Endothelial cell (in vitro differentiated cells): Measurements from ENCODE around the gene TADA2B. TPM values are rescaled to one million over a fixed set of nuclear protein-coding genes. Genes with fewer than 3 reads are reported as not detected.

ENCODE experiments used
- DNase-seq: peaks from one replicate; pipeline ENCODE4 v3.0.0; 2021; ENCODE audit warnings: low spot score
- H3K27ac Mint-ChIP-seq: one replicate; pipeline ENCODE4 v1.8.0; 2021; ENCODE audit warnings: mixed read lengths, inconsistent platforms; ENCODE audit not compliant: unreplicated experiment
- H3K27me3 Mint-ChIP-seq: one replicate; pipeline ENCODE4 v1.8.0; 2021; ENCODE audit warnings: mild to moderate bottlenecking, moderate library complexity, mixed read lengths, inconsistent platforms; ENCODE audit not compliant: unreplicated experiment
- H3K36me3 Mint-ChIP-seq: one replicate; pipeline ENCODE4 v1.8.0; 2021; ENCODE audit warnings: mild to moderate bottlenecking, low read depth, mixed read lengths, inconsistent platforms; ENCODE audit not compliant: unreplicated experiment
- H3K4me1 Mint-ChIP-seq: one replicate; pipeline ENCODE4 v1.8.0; 2021; ENCODE audit warnings: mild to moderate bottlenecking, mixed read lengths, inconsistent platforms; ENCODE audit not compliant: unreplicated experiment
- H3K4me3 Mint-ChIP-seq: one replicate; pipeline ENCODE4 v1.8.0; 2021; ENCODE audit warnings: mild to moderate bottlenecking, mixed read lengths, inconsistent platforms; ENCODE audit not compliant: unreplicated experiment
- H3K9me3 Mint-ChIP-seq: one replicate; pipeline ENCODE4 v1.8.0; 2021; ENCODE audit warnings: mixed read lengths, inconsistent platforms; ENCODE audit not compliant: unreplicated experiment
- total RNA-seq: library from RNA; stranded (reverse); fragmentation: NEBNext Ultra II Directional; extraction: Animal tissue kit (Norgen Biotek cat#: 25700); gene quantifications from one replicate; pipeline ENCODE4 v1.2.1, GENCODE V29; 2021; ENCODE audit not compliant: unreplicated experiment
- TF ChIP-seq, protein P1 (sequence below): fragments of 200-600 bp; sonication (generic); IDR thresholded peaks from one replicate; pipeline ENCODE4 v1.5.0; 2021; ENCODE audit warnings: antibody characterized with exemption; ENCODE audit not compliant: unreplicated experiment

The TADA2B gene
- total RNA-seq, 1 donor from 2014 or later, result 20.2 TPM

GRCh38 chr4:7001271-7001670 lies 41.9 kb upstream of the TADA2B start:
- H3K36me3 Mint-ChIP-seq, result peaks cover 35% of the 10 kb centered on the region
- no peaks in the 10 kb centered on the region for H3K9me3 Mint-ChIP-seq
- H3K4me3 Mint-ChIP-seq, result peak overlapping the region; percentile 14
- H3K27ac Mint-ChIP-seq, result no peak overlapping the region
- no peak for DNase-seq
- TF ChIP-seq, protein P1, sequence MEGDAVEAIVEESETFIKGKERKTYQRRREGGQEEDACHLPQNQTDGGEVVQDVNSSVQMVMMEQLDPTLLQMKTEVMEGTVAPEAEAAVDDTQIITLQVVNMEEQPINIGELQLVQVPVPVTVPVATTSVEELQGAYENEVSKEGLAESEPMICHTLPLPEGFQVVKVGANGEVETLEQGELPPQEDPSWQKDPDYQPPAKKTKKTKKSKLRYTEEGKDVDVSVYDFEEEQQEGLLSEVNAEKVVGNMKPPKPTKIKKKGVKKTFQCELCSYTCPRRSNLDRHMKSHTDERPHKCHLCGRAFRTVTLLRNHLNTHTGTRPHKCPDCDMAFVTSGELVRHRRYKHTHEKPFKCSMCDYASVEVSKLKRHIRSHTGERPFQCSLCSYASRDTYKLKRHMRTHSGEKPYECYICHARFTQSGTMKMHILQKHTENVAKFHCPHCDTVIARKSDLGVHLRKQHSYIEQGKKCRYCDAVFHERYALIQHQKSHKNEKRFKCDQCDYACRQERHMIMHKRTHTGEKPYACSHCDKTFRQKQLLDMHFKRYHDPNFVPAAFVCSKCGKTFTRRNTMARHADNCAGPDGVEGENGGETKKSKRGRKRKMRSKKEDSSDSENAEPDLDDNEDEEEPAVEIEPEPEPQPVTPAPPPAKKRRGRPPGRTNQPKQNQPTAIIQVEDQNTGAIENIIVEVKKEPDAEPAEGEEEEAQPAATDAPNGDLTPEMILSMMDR, result no peak
- H3K4me1 Mint-ChIP-seq, result no peaks in the 10 kb centered on the region
- peaks cover 7% of the 10 kb centered on the region for H3K27me3 Mint-ChIP-seq

DNA sequence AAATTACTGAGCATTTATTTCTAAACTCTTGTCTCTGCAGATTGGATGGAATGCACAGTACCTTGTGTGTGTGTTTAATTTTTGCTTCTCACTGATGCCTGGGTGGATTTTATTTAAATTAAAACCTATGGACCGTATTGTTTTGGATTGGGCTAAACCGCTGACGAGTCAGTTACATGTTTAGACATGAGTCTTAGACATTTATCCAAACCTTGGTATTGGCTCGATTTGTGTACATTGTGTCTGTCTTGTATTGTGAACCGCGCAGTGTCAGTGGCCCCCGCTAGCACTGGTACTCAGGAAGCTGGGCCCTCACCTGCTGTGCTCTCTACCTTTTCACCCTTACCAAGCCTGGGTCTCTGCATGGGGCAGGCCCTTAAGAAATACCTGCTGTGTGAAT lies 40.8 kb upstream of the TADA2B start:
- Mint-ChIP-seq H3K4me3 (peak overlapping the region; percentile 7), H3K27ac (no peak overlapping the region), H3K4me1 (no peaks in the 10 kb centered on the region), H3K9me3 (no peaks in the 10 kb centered on the region), H3K36me3 (peaks cover 35% of the 10 kb centered on the region), H3K27me3 (peaks cover 7% of the 10 kb centered on the region)
- DNase-seq, result no peak
- TF ChIP-seq, protein P1, result no peak

- Mint-ChIP-seq H3K27ac (no peak overlapping the region), H3K27me3 (peaks cover 7% of the 10 kb centered on the region), H3K4me3 (no peak overlapping the region), H3K4me1 (no peaks in the 10 kb centered on the region), H3K36me3 (peaks cover 31% of the 10 kb centered on the region), H3K9me3 (no peaks in the 10 kb centered on the region)
- no peak for DNase-seq
- TF ChIP-seq, protein P1, result no peak
Observed at GRCh38 chr4:7003176-7003878, 39.8 kb upstream of the TADA2B start.

- no peak for DNase-seq
- Mint-ChIP-seq H3K27me3 (peaks cover 7% of the 10 kb centered on the region), H3K4me3 (no peak overlapping the region), H3K9me3 (no peaks in the 10 kb centered on the region), H3K36me3 (peaks cover 32% of the 10 kb centered on the region), H3K4me1 (no peaks in the 10 kb centered on the region), H3K27ac (no peak overlapping the region)
- TF ChIP-seq, protein P1, result no peak
Observed at GRCh38 chr4:7003879-7004240, 39.3 kb upstream of the TADA2B start.

DNA sequence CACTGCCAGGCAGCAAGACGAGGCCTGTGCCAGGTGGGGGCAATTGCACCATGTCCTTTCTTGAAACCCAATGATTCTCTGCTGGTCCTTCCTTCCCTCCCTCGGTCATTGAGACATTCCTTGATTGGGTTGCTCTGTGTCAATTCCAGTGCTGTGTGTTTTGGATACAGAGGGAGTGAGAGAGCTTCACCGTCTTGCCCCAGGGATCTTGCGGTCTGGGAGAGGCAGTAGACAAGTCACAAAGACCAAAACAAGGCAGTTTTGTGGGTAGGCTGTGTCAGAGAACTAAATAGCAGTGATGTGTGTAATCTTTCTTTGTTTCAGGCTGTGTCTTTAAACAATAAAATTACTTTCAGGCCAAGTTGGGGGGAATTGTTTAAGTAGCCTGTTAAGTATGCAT lies 38.8 kb upstream of the TADA2B start:
- Mint-ChIP-seq H3K4me1 (no peaks in the 10 kb centered on the region), H3K27ac (no peak overlapping the region), H3K4me3 (peak overlapping the region; percentile 1), H3K36me3 (peaks cover 35% of the 10 kb centered on the region), H3K27me3 (peaks cover 7% of the 10 kb centered on the region), H3K9me3 (no peaks in the 10 kb centered on the region)
- no peak for DNase-seq
- TF ChIP-seq, protein P1, result no peak
